CD4-positive, alpha-beta memory T cell (primary cell): ENCODE results near the gene LINS1. TPM values are rescaled to one million over a fixed set of nuclear protein-coding genes. Genes with fewer than 3 reads are reported as not detected.
A peak's percentile ranks its signal among the peaks of the same experiment; 100 is the strongest.

Source experiments
- CTCF ChIA-PET: fragments of 350-600 bp; sonication (Branson Sonifier 250); formaldehyde crosslinking; loops from one replicate; lab custom pipeline; 2021; ENCODE audit warnings: inconsistent platforms; ENCODE audit not compliant: partially characterized antibody; lab: Charles Lee
- POLR2A ChIA-PET: fragments of 350-600 bp; sonication (Branson Sonifier 250); formaldehyde crosslinking; loops from one replicate; lab custom pipeline; 2021; ENCODE audit not compliant: partially characterized antibody; lab: Charles Lee
- DNase-seq, 5 donors: peaks; one replicate each; pipeline versions ENCODE4 v3.0.0 to v3.0.0-alpha.2; 2020 to 2022; ENCODE audit warnings: mixed read lengths in 1 of 5
- H3K27ac ChIP-seq: one replicate; pipeline ENCODE4 v1.7.0; 2013; ENCODE audit warnings: low read depth, low read length
- H3K27me3 ChIP-seq: 2 replicates; pipeline ENCODE4 v1.7.0; 2013; ENCODE audit warnings: mild to moderate bottlenecking, low read length, moderate library complexity; ENCODE audit not compliant: insufficient read depth
- H3K36me3 ChIP-seq: 2 replicates; pipeline ENCODE4 v1.7.0; 2013; ENCODE audit warnings: mild to moderate bottlenecking, low read length, moderate library complexity; ENCODE audit not compliant: insufficient read depth
- H3K4me1 ChIP-seq: 2 replicates; pipeline ENCODE4 v1.7.0; 2013; ENCODE audit warnings: mild to moderate bottlenecking, low read length, moderate library complexity; ENCODE audit not compliant: insufficient read depth
- H3K4me3 ChIP-seq, 2 donors: one replicate each; pipeline ENCODE4 v1.7.0; 2013; ENCODE audit warnings: low read length in 2 of 2, mild to moderate bottlenecking in 1 of 2
- H3K9me3 ChIP-seq, 2 donors: one replicate each; pipeline ENCODE4 v1.7.0; 2013; ENCODE audit warnings: low read length in 2 of 2, control low read depth in 1 of 2; ENCODE audit not compliant: control insufficient read depth in 1 of 2
- H3K27ac Mint-ChIP-seq, 7 donors: one replicate each; pipeline ENCODE4 v1.8.0; 2020 to 2021; ENCODE audit warnings: mixed read lengths in 7 of 7, mild to moderate bottlenecking in 6 of 7, inconsistent platforms in 3 of 7, moderate library complexity in 3 of 7
- H3K27me3 Mint-ChIP-seq, 2 donors: one replicate each; pipeline ENCODE4 v1.8.0; 2020 to 2021; ENCODE audit warnings: mixed read lengths in 2 of 2
- H3K36me3 Mint-ChIP-seq, 2 donors: one replicate each; pipeline ENCODE4 v1.8.0; 2020 to 2021; ENCODE audit warnings: mixed read lengths in 2 of 2, inconsistent platforms in 1 of 2, mild to moderate bottlenecking in 1 of 2
- H3K4me1 Mint-ChIP-seq, 4 donors: one replicate each; pipeline ENCODE4 v1.8.0; 2020 to 2021; ENCODE audit warnings: mixed read lengths in 4 of 4, mild to moderate bottlenecking in 1 of 4
- H3K4me3 Mint-ChIP-seq, 8 donors: one replicate each; pipeline ENCODE4 v1.8.0; 2020 to 2021; ENCODE audit warnings: mixed read lengths in 8 of 8, mild to moderate bottlenecking in 7 of 8, moderate library complexity in 6 of 8, inconsistent platforms in 3 of 8
- H3K9me3 Mint-ChIP-seq, 8 donors: one replicate each; pipeline ENCODE4 v1.8.0; 2020 to 2021; ENCODE audit warnings: mixed read lengths in 8 of 8, mild to moderate bottlenecking in 5 of 8, inconsistent platforms in 3 of 8, moderate library complexity in 1 of 8
- intact Hi-C: fragments of 100-400 bp; cut with micrococcal nuclease; formaldehyde crosslinking; loops from one replicate; pipeline ENCODE4 v1.15.1; 2023
- polyA plus RNA-seq, 2 donors: library from polyadenylated mRNA; unstranded; fragments of 300-500 nt; fragmentation: Illumina TruSeq; gene quantifications; one replicate each; pipeline ENCODE4 v1.2.3, GENCODE V29; 2021
- total RNA-seq, 2 experiments: library from RNA; stranded (reverse); gene quantifications; one replicate each; pipeline ENCODE4 v1.2.3, GENCODE V29; 2021

Gene LINS1
- total RNA-seq (10 to 100 TPM; 76.4 to 84.0 TPM), polyA plus RNA-seq (10 to 100 TPM; 65.8 to 81.3 TPM)

- intact Hi-C loops = loop anchor here (1.0 to 10.0 kb wide), 8 partner anchors 260 to 1955 kb away; partner anchors contain the start of genes CHSY1, IGF1R, LYSMD4 and MEF2A
- peaks cover 17 to 26% of the 10 kb centered on the region in 2 donors for H3K36me3 Mint-ChIP-seq
- H3K27me3 Mint-ChIP-seq = no peaks in the 10 kb centered on the region
- ChIA-PET POLR2A (interaction anchor here (0.8 to 2.3 kb wide), 17 partner anchors 10 to 1049 kb away, joined by 3 to 18 read pairs (median 5); partner anchors contain the start of genes ADAMTS17, SNRPA1 and TM2D3), CTCF (interaction anchor here (1.0 to 7.5 kb wide), 3 partner anchors 30 to 253 kb away, joined by 3 to 50 read pairs (median 13); no protein-coding TSS in a partner anchor)
- peak within 1 kb of the TSS in 6 of 7 donors; percentile 89 to 98 (median 94) for H3K27ac Mint-ChIP-seq
- Histone ChIP-seq H3K27ac (peak within 1 kb of the TSS; percentile 95), H3K4me1 (peaks cover 58% of the 10 kb centered on the region), H3K9me3 (no peaks in the 10 kb centered on the region), H3K4me3 (peak within 1 kb of the TSS; percentile 85 to 97), H3K27me3 (no peaks in the 10 kb centered on the region), H3K36me3 (peaks cover 2% of the 10 kb centered on the region)
- H3K4me1 Mint-ChIP-seq = peaks cover 36 to 56% (median 51%) of the 10 kb centered on the region in 4 donors
- DNase-seq = peak; percentile 99 to 100 (median 100)
- H3K9me3 Mint-ChIP-seq = no peaks in the 10 kb centered on the region
- H3K4me3 Mint-ChIP-seq = no peak within 1 kb of the TSS
Observed at GRCh38 chr15:100602064-100602822, at the start of gene LINS1, which contains the start of gene ASB7. Gene LINS1 (minus strand): TSS chr15:100602184. CDS start chr15:100580842, 21,342 bp downstream. Gene ASB7 (plus strand): TSS chr15:100602589. CDS start chr15:100612217, 9,628 bp downstream.

GRCh38 chr15:100651253-100651652 lies 49.3 kb upstream of the LINS1 start:
- H3K4me1 Mint-ChIP-seq = peaks cover 0 to 2% (median 0%) of the 10 kb centered on the region in 4 donors
- H3K27ac Mint-ChIP-seq = peak overlapping the region in 1 of 7 donors; percentile 77
- Histone ChIP-seq H3K4me1 (no peaks in the 10 kb centered on the region), H3K9me3 (no peaks in the 10 kb centered on the region), H3K36me3 (peaks cover 9% of the 10 kb centered on the region), H3K27me3 (no peaks in the 10 kb centered on the region), H3K27ac (no peak overlapping the region), H3K4me3 (no peak overlapping the region)
- no peak overlapping the region for H3K4me3 Mint-ChIP-seq
- no peak for DNase-seq
- POLR2A ChIA-PET = no interaction called here
- peaks cover 5 to 38% of the 10 kb centered on the region in 2 donors for H3K36me3 Mint-ChIP-seq
- no peaks in the 10 kb centered on the region for H3K27me3 Mint-ChIP-seq
- CTCF ChIA-PET = interaction anchor here (1.3 kb wide), 1 partner anchor 49 kb away, joined by 3 read pairs; the partner anchor contains the start of genes ASB7 and LINS1
- no peaks in the 10 kb centered on the region for H3K9me3 Mint-ChIP-seq
- intact Hi-C loops = no loop called here

- intact Hi-C loops = no loop called here
- ChIA-PET POLR2A (no interaction called here), CTCF (interaction anchor here (1.3 kb wide), 1 partner anchor 49 kb away, joined by 3 read pairs; the partner anchor contains the start of genes ASB7 and LINS1)
- Mint-ChIP-seq H3K36me3 (peaks cover 5 to 38% of the 10 kb centered on the region in 2 donors), H3K27me3 (no peaks in the 10 kb centered on the region), H3K4me1 (peaks cover 0 to 8% (median 4%) of the 10 kb centered on the region in 4 donors), H3K4me3 (no peak overlapping the region), H3K9me3 (no peaks in the 10 kb centered on the region), H3K27ac (no peak overlapping the region)
- H3K27ac ChIP-seq = no peak overlapping the region
- DNase-seq = no peak
- no peaks in the 10 kb centered on the region for H3K9me3 ChIP-seq
- no peaks in the 10 kb centered on the region for H3K4me1 ChIP-seq
- H3K36me3 ChIP-seq = peaks cover 9% of the 10 kb centered on the region
- H3K27me3 ChIP-seq = no peaks in the 10 kb centered on the region
- H3K4me3 ChIP-seq = no peak overlapping the region
Observed at GRCh38 chr15:100650685-100651084, 48.7 kb upstream of the LINS1 start.

GRCh38 chr15:100648951-100649350 lies 47.0 kb upstream of the LINS1 start:
- Histone ChIP-seq H3K4me1 (no peaks in the 10 kb centered on the region), H3K27me3 (no peaks in the 10 kb centered on the region), H3K4me3 (no peak overlapping the region), H3K27ac (no peak overlapping the region), H3K9me3 (no peaks in the 10 kb centered on the region), H3K36me3 (peaks cover 9% of the 10 kb centered on the region)
- peak overlapping the region in 1 of 7 donors; percentile 16 for H3K27ac Mint-ChIP-seq
- ChIA-PET POLR2A (no interaction called here), CTCF (no interaction called here)
- no peak overlapping the region for H3K4me3 Mint-ChIP-seq
- no peak for DNase-seq
- intact Hi-C loops = no loop called here
- H3K9me3 Mint-ChIP-seq = no peaks in the 10 kb centered on the region
- H3K27me3 Mint-ChIP-seq = no peaks in the 10 kb centered on the region
- H3K36me3 Mint-ChIP-seq = peaks cover 5 to 37% of the 10 kb centered on the region in 2 donors
- peaks cover 5 to 17% (median 8%) of the 10 kb centered on the region in 4 donors for H3K4me1 Mint-ChIP-seq

- Histone ChIP-seq H3K27me3 (no peaks in the 10 kb centered on the region), H3K27ac (no peak overlapping the region), H3K36me3 (peaks cover 5% of the 10 kb centered on the region), H3K4me1 (peaks cover 11% of the 10 kb centered on the region), H3K4me3 (no peak overlapping the region), H3K9me3 (no peaks in the 10 kb centered on the region)
- H3K9me3 Mint-ChIP-seq = no peaks in the 10 kb centered on the region
- H3K4me1 Mint-ChIP-seq = peaks cover 22 to 41% (median 23%) of the 10 kb centered on the region in 4 donors
- POLR2A ChIA-PET = no interaction called here
- peaks cover 0 to 26% of the 10 kb centered on the region in 2 donors for H3K36me3 Mint-ChIP-seq
- H3K27me3 Mint-ChIP-seq = no peaks in the 10 kb centered on the region
- CTCF ChIA-PET = no interaction called here
- intact Hi-C loops = no loop called here
- peak overlapping the region in 1 of 7 donors; percentile 0 for H3K27ac Mint-ChIP-seq
- no peak for DNase-seq
- H3K4me3 Mint-ChIP-seq = no peak overlapping the region
Observed at GRCh38 chr15:100645671-100646070, 43.7 kb upstream of the LINS1 start.

- no peaks in the 10 kb centered on the region for H3K36me3 ChIP-seq
- H3K4me3 Mint-ChIP-seq = no peak overlapping the region
- CTCF ChIA-PET = no interaction called here
- H3K4me1 Mint-ChIP-seq = peaks cover 32 to 60% (median 36%) of the 10 kb centered on the region in 4 donors
- no peak for DNase-seq
- H3K4me1 ChIP-seq = peaks cover 11% of the 10 kb centered on the region
- no peaks in the 10 kb centered on the region for H3K27me3 ChIP-seq
- no peak overlapping the region for H3K27ac Mint-ChIP-seq
- H3K9me3 Mint-ChIP-seq = no peaks in the 10 kb centered on the region
- H3K4me3 ChIP-seq = no peak overlapping the region
- POLR2A ChIA-PET = no interaction called here
- no peak overlapping the region for H3K27ac ChIP-seq
- peaks cover 5 to 8% of the 10 kb centered on the region in 2 donors for H3K36me3 Mint-ChIP-seq
- intact Hi-C loops = no loop called here
- H3K27me3 Mint-ChIP-seq = no peaks in the 10 kb centered on the region
- no peaks in the 10 kb centered on the region for H3K9me3 ChIP-seq
Observed at GRCh38 chr15:100642950-100643338, 41.0 kb upstream of the LINS1 start.
